Adrenal gland (tissue), 5 donors: Measurements from ENCODE around the gene MICU1.

Experiments used
- CTCF ChIP-seq, 6 experiments: fragments of 450-650 bp in 4 of 6; fragments of 200-600 bp in 2 of 6; sonication (generic) in 1 of 6; IDR thresholded peaks; 1 replicate in 5 of 6; 2 replicates in 1 of 6; pipeline versions ENCODE4 v1.5.1 to v1.8.0; 2016 to 2021; ENCODE audit warnings: antibody characterized with exemption in 6 of 6, mild to moderate bottlenecking in 2 of 6, moderate library complexity in 1 of 6
- POLR2A ChIP-seq, 2 donors: fragments of 450-650 bp; IDR thresholded peaks; one replicate each; pipeline ENCODE4 v1.6.1; 2017; ENCODE audit warnings: antibody characterized with exemption in 2 of 2, mild to moderate bottlenecking in 2 of 2, moderate library complexity in 1 of 2
- donor health status: DM: no; HTN: no; CAD: no.

GRCh38 chr10:72503694-72504438 is 122.0 kb downstream of the MICU1 start:
- TF ChIP-seq CTCF (IDR thresholded peaks at IDR 0.05) = no peak
- TF ChIP-seq POLR2A (IDR thresholded peaks at IDR 0.05) = no peak
